WTC11 (cell line): Measurements from ENCODE around the gene MLC1. TPM values are rescaled to one million over a fixed set of nuclear protein-coding genes. Genes with fewer than 3 reads are reported as not detected.

Experiments
- ATAC-seq: fragments of 200-7000 bp; cut with Tn5 transposase; 2 replicates; pipeline ENCODE4 v1.10.0; 2021; ENCODE audit warnings: mild to moderate bottlenecking, moderate library complexity
- CTCF ChIA-PET: fragments of 300-600 bp; sonication (Branson Sonifier 250); formaldehyde crosslinking; loops from one replicate; lab custom pipeline; 2021; ENCODE audit warnings: antibody characterized with exemption; lab: Charles Lee
- POLR2A ChIA-PET: fragments of 350-600 bp; sonication (Branson Sonifier 250); formaldehyde crosslinking; loops from one replicate; lab custom pipeline; 2021; ENCODE audit warnings: antibody characterized with exemption; lab: Charles Lee
- DNase-seq: peaks from one replicate; pipeline ENCODE4 v3.0.0; 2021; ENCODE audit warnings: low spot score
- H3K27ac Mint-ChIP-seq: 2 replicates; pipeline ENCODE4 v1.8.0; 2021; ENCODE audit warnings: mixed read lengths
- H3K27me3 Mint-ChIP-seq: 2 replicates; pipeline ENCODE4 v1.8.0; 2021; ENCODE audit warnings: low read depth, mild to moderate bottlenecking, moderate library complexity, mixed read lengths
- H3K36me3 Mint-ChIP-seq: 2 replicates; pipeline ENCODE4 v1.8.0; 2021; ENCODE audit warnings: mixed read lengths
- H3K4me1 Mint-ChIP-seq: 2 replicates; pipeline ENCODE4 v1.8.0; 2022; ENCODE audit warnings: mixed read lengths
- H3K4me3 Mint-ChIP-seq: 2 replicates; pipeline ENCODE4 v1.8.0; 2021; ENCODE audit warnings: mild to moderate bottlenecking, moderate library complexity, mixed read lengths
- H3K9me3 Mint-ChIP-seq: 2 replicates; pipeline ENCODE4 v1.8.0; 2021; ENCODE audit warnings: mixed read lengths
- E2F5 ChIP-seq: sonication (generic); formaldehyde crosslinking; IDR thresholded peaks from 2 replicates; pipeline ENCODE4 v1.8.1; 2022; ENCODE audit warnings: mild to moderate bottlenecking, moderate library complexity, missing genetic modification reagents
- FOXP1 ChIP-seq: sonication (generic); formaldehyde crosslinking; IDR thresholded peaks from 2 replicates; pipeline ENCODE4 v1.8.0; 2022; ENCODE audit warnings: missing genetic modification reagents, mild to moderate bottlenecking, moderate library complexity, borderline replicate concordance
- HMGXB4 ChIP-seq: sonication (generic); formaldehyde crosslinking; IDR thresholded peaks from 2 replicates; pipeline ENCODE4 v1.8.1; 2023; ENCODE audit warnings: mild to moderate bottlenecking, moderate library complexity, missing genetic modification reagents
- JUN ChIP-seq: sonication (generic); formaldehyde crosslinking; IDR thresholded peaks from 2 replicates; pipeline ENCODE4 v1.8.0; 2023; ENCODE audit warnings: mild to moderate bottlenecking, missing genetic modification reagents
- OVOL2 ChIP-seq: fragments of 250-450 bp; sonication (Bioruptor Pico); IDR thresholded peaks from 2 replicates; pipeline ENCODE4 v1.9.0; 2021; ENCODE audit warnings: mild to moderate bottlenecking, borderline replicate concordance
- ZNF138 ChIP-seq: sonication (generic); formaldehyde crosslinking; conservative IDR thresholded peaks from 2 replicates; pipeline ENCODE4 v1.8.1; 2022; ENCODE audit warnings: mild to moderate bottlenecking, moderate library complexity, missing genetic modification reagents
- ZNF671 ChIP-seq: fragments of 250-450 bp; sonication (Bioruptor Pico); IDR thresholded peaks from 2 replicates; pipeline ENCODE4 v1.8.0; 2021; ENCODE audit warnings: mild to moderate bottlenecking
- total RNA-seq: library from RNA; stranded (reverse); gene quantifications from 3 replicates; pipeline ENCODE4 v1.2.3, GENCODE V29; 2021
- TF ChIP-seq, protein P1 (sequence below): sonication (generic); formaldehyde crosslinking; IDR thresholded peaks from 2 replicates; pipeline ENCODE4 v1.8.0; 2022; ENCODE audit warnings: mild to moderate bottlenecking, missing genetic modification reagents
- TF ChIP-seq, protein P2 (sequence below): fragments of 200-600 bp; IDR thresholded peaks from 2 replicates; pipeline ENCODE4 v1.8.0; 2022; ENCODE audit warnings: antibody characterized with exemption
- TF ChIP-seq, protein P3 (sequence below): sonication (generic); formaldehyde crosslinking; IDR thresholded peaks from 2 replicates; pipeline ENCODE4 v1.8.1; 2023; ENCODE audit warnings: mild to moderate bottlenecking, missing genetic modification reagents, moderate library complexity

The MLC1 gene
- total RNA-seq, 1 experiment from 2014 or later: 0.13 TPM

- DNase-seq: no peak
- ATAC-seq: no peak
- POLR2A ChIA-PET: interaction anchor here (0.5 kb wide), 1 partner anchor 259 kb away, joined by 3 read pairs; no protein-coding TSS in a partner anchor
Measured at GRCh38 chr22:50092342-50092741, 7.1 kb upstream of the MLC1 start.

GRCh38 chr22:50091092-50091768 is 6.0 kb upstream of the MLC1 start:
- Mint-ChIP-seq H3K36me3 (no peaks in the 10 kb centered on the region), H3K27ac (no peak overlapping the region), H3K9me3 (peaks cover 16% of the 10 kb centered on the region), H3K4me1 (no peaks in the 10 kb centered on the region), H3K4me3 (no peak overlapping the region), H3K27me3 (no peaks in the 10 kb centered on the region; the same call in none of the 2 replicates)
- ChIA-PET CTCF (interaction anchor here (0.5 kb wide), 1 partner anchor 19 kb away, joined by 3 read pairs; no protein-coding TSS in a partner anchor), POLR2A (no interaction called here)
- ATAC-seq (no peak), DNase-seq (no peak)
- TF ChIP-seq, protein P1, sequence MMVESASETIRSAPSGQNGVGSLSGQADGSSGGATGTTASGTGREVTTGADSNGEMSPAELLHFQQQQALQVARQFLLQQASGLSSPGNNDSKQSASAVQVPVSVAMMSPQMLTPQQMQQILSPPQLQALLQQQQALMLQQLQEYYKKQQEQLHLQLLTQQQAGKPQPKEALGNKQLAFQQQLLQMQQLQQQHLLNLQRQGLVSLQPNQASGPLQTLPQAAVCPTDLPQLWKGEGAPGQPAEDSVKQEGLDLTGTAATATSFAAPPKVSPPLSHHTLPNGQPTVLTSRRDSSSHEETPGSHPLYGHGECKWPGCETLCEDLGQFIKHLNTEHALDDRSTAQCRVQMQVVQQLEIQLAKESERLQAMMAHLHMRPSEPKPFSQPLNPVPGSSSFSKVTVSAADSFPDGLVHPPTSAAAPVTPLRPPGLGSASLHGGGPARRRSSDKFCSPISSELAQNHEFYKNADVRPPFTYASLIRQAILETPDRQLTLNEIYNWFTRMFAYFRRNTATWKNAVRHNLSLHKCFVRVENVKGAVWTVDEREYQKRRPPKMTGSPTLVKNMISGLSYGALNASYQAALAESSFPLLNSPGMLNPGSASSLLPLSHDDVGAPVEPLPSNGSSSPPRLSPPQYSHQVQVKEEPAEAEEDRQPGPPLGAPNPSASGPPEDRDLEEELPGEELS: no peak
- TF ChIP-seq, protein P2, sequence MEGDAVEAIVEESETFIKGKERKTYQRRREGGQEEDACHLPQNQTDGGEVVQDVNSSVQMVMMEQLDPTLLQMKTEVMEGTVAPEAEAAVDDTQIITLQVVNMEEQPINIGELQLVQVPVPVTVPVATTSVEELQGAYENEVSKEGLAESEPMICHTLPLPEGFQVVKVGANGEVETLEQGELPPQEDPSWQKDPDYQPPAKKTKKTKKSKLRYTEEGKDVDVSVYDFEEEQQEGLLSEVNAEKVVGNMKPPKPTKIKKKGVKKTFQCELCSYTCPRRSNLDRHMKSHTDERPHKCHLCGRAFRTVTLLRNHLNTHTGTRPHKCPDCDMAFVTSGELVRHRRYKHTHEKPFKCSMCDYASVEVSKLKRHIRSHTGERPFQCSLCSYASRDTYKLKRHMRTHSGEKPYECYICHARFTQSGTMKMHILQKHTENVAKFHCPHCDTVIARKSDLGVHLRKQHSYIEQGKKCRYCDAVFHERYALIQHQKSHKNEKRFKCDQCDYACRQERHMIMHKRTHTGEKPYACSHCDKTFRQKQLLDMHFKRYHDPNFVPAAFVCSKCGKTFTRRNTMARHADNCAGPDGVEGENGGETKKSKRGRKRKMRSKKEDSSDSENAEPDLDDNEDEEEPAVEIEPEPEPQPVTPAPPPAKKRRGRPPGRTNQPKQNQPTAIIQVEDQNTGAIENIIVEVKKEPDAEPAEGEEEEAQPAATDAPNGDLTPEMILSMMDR: no peak

More at GRCh38 chr22:50092342-50092741, 7.1 kb upstream of the MLC1 start:
- Mint-ChIP-seq H3K27ac (no peak overlapping the region), H3K27me3 (no peaks in the 10 kb centered on the region; the same call in none of the 2 replicates), H3K9me3 (peaks cover 8% of the 10 kb centered on the region; the same call in 1 of the 2 replicates)
- CTCF ChIA-PET: no interaction called here
- no peak for TF ChIP-seq E2F5 (CRISPR knock-in tag)
- no peak for TF ChIP-seq JUN
- no peak for TF ChIP-seq OVOL2 (CRISPR knock-in tag)
- no peak for TF ChIP-seq ZNF138 (CRISPR knock-in tag)
- TF ChIP-seq, protein P3, sequence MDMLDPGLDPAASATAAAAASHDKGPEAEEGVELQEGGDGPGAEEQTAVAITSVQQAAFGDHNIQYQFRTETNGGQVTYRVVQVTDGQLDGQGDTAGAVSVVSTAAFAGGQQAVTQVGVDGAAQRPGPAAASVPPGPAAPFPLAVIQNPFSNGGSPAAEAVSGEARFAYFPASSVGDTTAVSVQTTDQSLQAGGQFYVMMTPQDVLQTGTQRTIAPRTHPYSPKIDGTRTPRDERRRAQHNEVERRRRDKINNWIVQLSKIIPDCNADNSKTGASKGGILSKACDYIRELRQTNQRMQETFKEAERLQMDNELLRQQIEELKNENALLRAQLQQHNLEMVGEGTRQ (CRISPR knock-in tag): no peak
- no peak for TF ChIP-seq FOXP1 (CRISPR knock-in tag)
- TF ChIP-seq, all 79 proteins: peak for 0
- Mint-ChIP-seq H3K4me3 (no peak overlapping the region), H3K36me3 (no peaks in the 10 kb centered on the region), H3K4me1 (no peaks in the 10 kb centered on the region)

GRCh38 chr22:50090412-50090714 is 5.1 kb upstream of the MLC1 start:
- no peak for TF ChIP-seq HMGXB4 (CRISPR knock-in tag)
- TF ChIP-seq ZNF671 (CRISPR knock-in tag): no peak
- TF ChIP-seq, all 79 proteins: peak for 0
- H3K36me3 Mint-ChIP-seq: no peaks in the 10 kb centered on the region
- POLR2A ChIA-PET: no interaction called here

More at GRCh38 chr22:50090412-50090714, 5.1 kb upstream of the MLC1 start:
- no peak overlapping the region for H3K4me3 Mint-ChIP-seq
- CTCF ChIA-PET: interaction anchor here (1.4 kb wide), 1 partner anchor 60 kb away, joined by 5 read pairs; no protein-coding TSS in a partner anchor
- H3K9me3 Mint-ChIP-seq: peaks cover 16% of the 10 kb centered on the region
- peaks cover 1% of the 10 kb centered on the region for H3K27me3 Mint-ChIP-seq
- ATAC-seq (no peak), DNase-seq (no peak)
- H3K4me1 Mint-ChIP-seq: no peaks in the 10 kb centered on the region; the same call in 1 of the 2 replicates
- no peak overlapping the region for H3K27ac Mint-ChIP-seq
